HG03060 (cell line): ENCODE data around the gene SLC22A9.

Source experiments
- ATAC-seq: cut with Tn5 transposase; IDR thresholded peaks from one replicate; pipeline ENCODE4 v1.9.1; 2021; ENCODE audit warnings: low read depth, moderate number of reproducible peaks; ENCODE audit not compliant: unreplicated experiment

SLC22A9 gene

DNA sequence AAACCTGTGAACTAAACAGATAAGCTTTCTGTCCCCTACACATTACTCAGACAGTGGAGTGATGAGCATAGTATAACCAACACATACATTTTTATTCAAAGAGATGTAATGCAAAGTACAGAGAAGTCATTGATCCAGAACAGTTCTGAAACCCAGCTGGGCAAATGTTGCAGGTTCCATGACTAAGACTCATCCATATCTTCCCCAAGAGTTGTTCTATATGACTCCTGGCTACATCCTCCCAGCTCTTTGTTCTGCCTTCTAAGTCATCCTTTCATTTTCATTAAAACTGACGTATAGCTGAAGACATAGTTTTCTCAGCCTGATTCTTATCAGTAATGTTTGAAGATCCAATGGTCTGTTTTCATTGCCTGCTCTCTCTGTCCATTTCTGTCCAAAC, 74.1 kb downstream of the SLC22A9 start:
- no peak for ATAC-seq

DNA sequence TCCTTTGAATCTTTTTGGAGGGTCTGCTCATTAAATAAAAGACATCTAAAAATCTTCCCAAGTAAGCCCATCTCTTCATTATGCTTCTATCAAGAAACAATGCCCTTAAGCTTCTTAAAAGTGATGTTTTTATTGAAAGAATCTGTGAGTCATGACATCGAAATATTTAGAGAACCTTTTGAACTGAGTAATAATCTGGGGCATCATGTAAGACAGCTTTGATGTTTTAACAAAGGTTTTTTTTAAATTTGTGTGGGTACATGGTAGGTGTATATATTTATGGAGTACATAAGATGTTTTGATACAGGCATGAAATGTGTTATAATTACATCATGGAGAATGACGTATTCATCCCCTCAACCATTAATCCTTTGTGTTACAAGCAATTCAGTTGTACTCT, 74.6 kb downstream of the SLC22A9 start:
- no peak for ATAC-seq

DNA sequence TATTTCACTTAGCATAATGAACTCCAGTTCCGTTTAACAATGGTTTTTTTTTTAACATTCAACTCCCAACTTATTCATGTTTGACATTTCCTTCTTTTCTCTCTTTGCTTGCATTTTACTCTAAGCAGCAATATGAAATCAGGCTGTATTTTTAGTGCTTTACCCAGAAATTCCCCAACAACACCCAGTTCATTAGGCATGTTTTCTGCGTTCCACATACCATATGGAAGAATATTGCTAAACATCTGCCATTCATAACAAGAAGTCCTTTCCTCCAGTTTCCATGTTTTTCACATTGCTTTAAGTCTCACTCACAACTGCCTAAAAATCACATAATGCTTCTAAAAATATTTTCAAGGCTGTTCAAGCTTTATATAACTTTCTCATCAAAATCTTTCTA, 75.5 kb downstream of the SLC22A9 start:
- no peak for ATAC-seq

GRCh38 chr11:63445720-63446119, 76.1 kb downstream of the SLC22A9 start:
- ATAC-seq: no peak

GRCh38 chr11:63448646-63449045, 79.1 kb downstream of the SLC22A9 start:
- no peak for ATAC-seq

DNA sequence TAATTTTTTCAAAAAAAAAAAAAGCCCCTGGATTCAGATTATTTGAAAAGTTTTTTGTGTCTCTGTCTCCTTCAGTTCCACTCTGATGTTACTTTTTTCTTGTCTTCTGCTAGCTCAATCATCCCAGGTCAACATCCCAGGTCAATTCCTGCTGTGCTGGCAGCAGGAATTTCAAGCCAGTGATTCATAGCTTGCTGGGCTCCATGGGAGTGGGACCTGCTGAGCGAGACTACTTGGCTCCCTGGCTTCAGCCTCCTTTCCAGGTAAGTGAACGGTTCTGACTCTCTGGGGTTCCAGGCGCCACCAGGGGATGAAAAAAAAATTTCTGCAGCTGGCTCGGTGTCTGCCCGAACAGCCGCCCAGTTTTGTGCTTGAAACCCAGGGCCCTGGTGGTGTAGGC, 90.0 kb downstream of the SLC22A9 start:
- ATAC-seq: no peak
